Activated B cell treated with CpG ODN at 0.5 μM for 24 hours (primary cell): ENCODE results near the gene ROR1. TPM values are rescaled to one million over a fixed set of nuclear protein-coding genes. Genes with fewer than 3 reads are reported as not detected.

Experiments used
- ATAC-seq: fragments of 200-7000 bp; cut with Tn5 transposase; one replicate; pipeline ENCODE4 v1.10.0; 2021; ENCODE audit warnings: low read depth, mild to moderate bottlenecking, moderate library complexity
- CTCF ChIA-PET: fragments of 350-600 bp; sonication (Branson Sonifier 250); formaldehyde crosslinking; loops from one replicate; lab custom pipeline; 2021; ENCODE audit warnings: antibody characterized with exemption; lab: Charles Lee
- POLR2A ChIA-PET: fragments of 350-600 bp; sonication (Branson Sonifier 250); formaldehyde crosslinking; loops from one replicate; lab custom pipeline; 2021; ENCODE audit warnings: antibody characterized with exemption; lab: Charles Lee
- DNase-seq: peaks from one replicate; pipeline ENCODE4 v3.0.0; 2022
- H3K27ac Mint-ChIP-seq: one replicate; pipeline ENCODE4 v1.8.0; 2020; ENCODE audit warnings: mixed read lengths
- H3K27me3 Mint-ChIP-seq: one replicate; pipeline ENCODE4 v1.8.0; 2021; ENCODE audit warnings: mixed read lengths
- H3K36me3 Mint-ChIP-seq: one replicate; pipeline ENCODE4 v1.8.0; 2021; ENCODE audit warnings: low read depth, mixed read lengths
- H3K4me1 Mint-ChIP-seq: one replicate; pipeline ENCODE4 v1.8.0; 2021; ENCODE audit warnings: mixed read lengths
- H3K4me3 Mint-ChIP-seq: one replicate; pipeline ENCODE4 v1.8.0; 2020; ENCODE audit warnings: mild to moderate bottlenecking, mixed read lengths
- H3K9me3 Mint-ChIP-seq: one replicate; pipeline ENCODE4 v1.8.0; 2020; ENCODE audit warnings: mixed read lengths
- CTCF ChIP-seq: fragments of 200-600 bp; IDR thresholded peaks from one replicate; pipeline ENCODE4 v1.8.0; 2022; ENCODE audit warnings: antibody characterized with exemption, mild to moderate bottlenecking
- intact Hi-C: fragments of 100-400 bp; cut with micrococcal nuclease; formaldehyde crosslinking; loops from one replicate; pipeline ENCODE4 v1.15.1; 2024
- total RNA-seq: library from RNA; stranded (reverse); gene quantifications from 2 replicates; pipeline ENCODE4 v1.2.3, GENCODE V29; 2022

ROR1 gene
- total RNA-seq, 1 donor from 2014 or later: 2.2 TPM

- H3K4me3 Mint-ChIP-seq: no peak overlapping the region
- DNase-seq: no peak
- ChIA-PET CTCF (interaction anchor here (0.6 to 1.4 kb wide), 2 partner anchors 28 to 71 kb away, joined by 3 to 11 read pairs; no protein-coding TSS in a partner anchor), POLR2A (no interaction called here)
- peaks cover 5% of the 10 kb centered on the region for H3K27me3 Mint-ChIP-seq
- H3K9me3 Mint-ChIP-seq: no peaks in the 10 kb centered on the region
- intact Hi-C loops: no loop called here
- no peaks in the 10 kb centered on the region for H3K4me1 Mint-ChIP-seq
- TF ChIP-seq CTCF: no peak
- ATAC-seq: no peak
- H3K27ac Mint-ChIP-seq: no peak overlapping the region
- H3K36me3 Mint-ChIP-seq: no peaks in the 10 kb centered on the region
Measured at GRCh38 chr1:63843884-63844283, 70.1 kb downstream of the ROR1 start.

GRCh38 chr1:63845346-63845745 lies 71.5 kb downstream of the ROR1 start:
- ATAC-seq (no peak), DNase-seq (no peak)
- ChIA-PET CTCF (no interaction called here), POLR2A (no interaction called here)
- Mint-ChIP-seq H3K4me3 (no peak overlapping the region), H3K9me3 (no peaks in the 10 kb centered on the region), H3K4me1 (no peaks in the 10 kb centered on the region), H3K36me3 (no peaks in the 10 kb centered on the region), H3K27ac (no peak overlapping the region), H3K27me3 (peaks cover 5% of the 10 kb centered on the region)
- intact Hi-C loops: no loop called here
- no peak for TF ChIP-seq CTCF

GRCh38 chr1:63847308-63847910 lies 73.6 kb downstream of the ROR1 start:
- Mint-ChIP-seq H3K36me3 (no peaks in the 10 kb centered on the region), H3K27ac (no peak overlapping the region), H3K27me3 (peaks cover 3% of the 10 kb centered on the region), H3K9me3 (no peaks in the 10 kb centered on the region), H3K4me1 (no peaks in the 10 kb centered on the region), H3K4me3 (no peak overlapping the region)
- no peak for TF ChIP-seq CTCF
- ChIA-PET POLR2A (no interaction called here), CTCF (interaction anchor here (0.6 kb wide), 1 partner anchor 44 kb away, joined by 3 read pairs; no protein-coding TSS in a partner anchor)
- DNase-seq (no peak), ATAC-seq (no peak)
- intact Hi-C loops: no loop called here

GRCh38 chr1:63848733-63849132 lies 74.9 kb downstream of the ROR1 start:
- TF ChIP-seq CTCF: no peak
- intact Hi-C loops: no loop called here
- ChIA-PET POLR2A (no interaction called here), CTCF (no interaction called here)
- DNase-seq (no peak), ATAC-seq (no peak)
- H3K27ac Mint-ChIP-seq: no peak overlapping the region
- no peaks in the 10 kb centered on the region for H3K4me1 Mint-ChIP-seq
- H3K4me3 Mint-ChIP-seq: no peak overlapping the region
- peaks cover 3% of the 10 kb centered on the region for H3K27me3 Mint-ChIP-seq
- no peaks in the 10 kb centered on the region for H3K36me3 Mint-ChIP-seq
- no peaks in the 10 kb centered on the region for H3K9me3 Mint-ChIP-seq

- ChIA-PET POLR2A (no interaction called here), CTCF (no interaction called here)
- no peak for ATAC-seq
- Mint-ChIP-seq H3K4me1 (no peaks in the 10 kb centered on the region), H3K9me3 (no peaks in the 10 kb centered on the region), H3K4me3 (no peak overlapping the region), H3K36me3 (no peaks in the 10 kb centered on the region), H3K27me3 (peaks cover 2% of the 10 kb centered on the region), H3K27ac (no peak overlapping the region)
- DNase-seq: no peak
- intact Hi-C loops: no loop called here
- TF ChIP-seq CTCF: no peak
Measured at GRCh38 chr1:63849149-63849548, 75.3 kb downstream of the ROR1 start.
